DOHH2 (cell line): ENCODE data around the gene MRPS18A.

Source experiments
- H3F3A ChIP-seq: fragments of 200-600 bp; sonication (generic), shearing (Covaris generic); 2 replicates; pipeline ENCODE4 v1.6.0; 2016; ENCODE audit warnings: antibody characterized with exemption, mild to moderate bottlenecking; ENCODE audit not compliant: control insufficient read depth, insufficient read depth
- H3K27ac ChIP-seq: fragments of 200-600 bp; sonication (generic); 2 replicates; pipeline ENCODE4 v1.5.1; 2014; ENCODE audit warnings: low read depth, mild to moderate bottlenecking, low read length, moderate library complexity
- H3K27me3 ChIP-seq: fragments of 200-600 bp; sonication (generic); 2 replicates; pipeline ENCODE4 v1.6.1; 2014; ENCODE audit warnings: mild to moderate bottlenecking, low read length, mixed read lengths; ENCODE audit not compliant: control insufficient read depth
- H3K36me3 ChIP-seq: fragments of 200-600 bp; sonication (generic); 2 replicates; pipeline ENCODE4 v1.6.1; 2014; ENCODE audit warnings: mild to moderate bottlenecking, low read length, moderate library complexity, mixed read lengths; ENCODE audit not compliant: control insufficient read depth
- H3K4me1 ChIP-seq: fragments of 200-600 bp; sonication (generic); 2 replicates; pipeline ENCODE4 v1.6.1; 2014; ENCODE audit warnings: mild to moderate bottlenecking, low read length, mixed read lengths; ENCODE audit not compliant: control insufficient read depth
- H3K4me2 ChIP-seq: fragments of 200-600 bp; sonication (generic); 2 replicates; pipeline ENCODE4 v1.6.0; 2014; ENCODE audit warnings: mild to moderate bottlenecking, low read length, moderate library complexity
- H3K4me3 ChIP-seq: fragments of 200-600 bp; sonication (generic); 2 replicates; pipeline ENCODE4 v1.5.1; 2014; ENCODE audit warnings: mild to moderate bottlenecking, low read length, mixed read lengths
- H3K79me2 ChIP-seq: fragments of 200-600 bp; sonication (generic); 2 replicates; pipeline ENCODE4 v1.6.1; 2014; ENCODE audit warnings: mild to moderate bottlenecking, low read length, mixed read lengths; ENCODE audit not compliant: control insufficient read depth
- H3K9me2 ChIP-seq: fragments of 200-600 bp; sonication (generic); replicated peaks from 2 replicates; pipeline ENCODE4 v1.6.1; 2014; ENCODE audit warnings: mild to moderate bottlenecking, low read length, mixed read lengths; ENCODE audit not compliant: control insufficient read depth
- H3K9me3 ChIP-seq: fragments of 200-600 bp; sonication (generic); 2 replicates; pipeline ENCODE4 v1.6.1; 2014; ENCODE audit warnings: antibody characterized with exemption, low read length, mixed read lengths; ENCODE audit not compliant: control insufficient read depth, insufficient read depth
- H4K20me1 ChIP-seq: fragments of 200-600 bp; sonication (generic); 2 replicates; pipeline ENCODE4 v1.6.0; 2014; ENCODE audit warnings: low read depth, mild to moderate bottlenecking, antibody characterized with exemption, low read length, moderate library complexity; ENCODE audit not compliant: control insufficient read depth, insufficient read depth
- EZH2phosphoT487 ChIP-seq: fragments of 200-600 bp; sonication (generic); IDR thresholded peaks from 2 replicates; pipeline ENCODE4 v1.6.1; 2017; ENCODE audit warnings: borderline replicate concordance, mild to moderate bottlenecking, antibody characterized with exemption, low read length, moderate library complexity, mixed read lengths
- TF ChIP-seq, protein P1 (sequence below): fragments of 200-600 bp; sonication (generic); IDR thresholded peaks from one replicate; pipeline ENCODE4 v1.5.1; 2014; ENCODE audit warnings: antibody characterized with exemption, mild to moderate bottlenecking, low read depth, low read length; ENCODE audit not compliant: poor library complexity, severe bottlenecking

Gene MRPS18A

DNA sequence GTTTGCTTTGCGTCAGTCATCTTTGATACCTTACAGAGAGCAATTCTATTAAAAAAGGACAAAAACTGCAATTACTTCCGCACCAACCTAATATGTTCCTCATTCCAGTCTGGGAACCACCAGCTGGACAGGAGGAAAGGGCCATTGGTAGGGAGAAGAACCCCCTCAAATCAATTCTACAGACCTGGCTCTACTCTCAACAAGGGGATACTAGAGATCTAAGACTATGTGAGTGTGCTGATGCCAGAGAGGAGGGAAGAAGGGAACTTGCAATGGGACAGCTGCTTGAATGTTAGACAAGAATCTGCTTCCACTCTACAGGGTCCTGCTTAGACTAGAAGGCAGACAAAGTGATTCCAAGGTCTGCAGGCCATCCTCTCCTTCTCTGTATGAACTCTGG lies 13.3 kb downstream of the MRPS18A start:
- H3K27me3 ChIP-seq = no peaks in the 10 kb centered on the region
- H3K9me2 ChIP-seq = no peaks in the 10 kb centered on the region
- H3K79me2 ChIP-seq = no peaks in the 10 kb centered on the region
- no peak overlapping the region for H3K4me3 ChIP-seq
- H3K4me2 ChIP-seq = no peak overlapping the region
- H3F3A ChIP-seq = no peaks in the 10 kb centered on the region
- H3K9me3 ChIP-seq = no peaks in the 10 kb centered on the region
- H3K36me3 ChIP-seq = peaks cover 76% of the 10 kb centered on the region
- H3K27ac ChIP-seq = no peak overlapping the region
- no peaks in the 10 kb centered on the region for H4K20me1 ChIP-seq
- no peaks in the 10 kb centered on the region for H3K4me1 ChIP-seq
- TF ChIP-seq, protein P1, sequence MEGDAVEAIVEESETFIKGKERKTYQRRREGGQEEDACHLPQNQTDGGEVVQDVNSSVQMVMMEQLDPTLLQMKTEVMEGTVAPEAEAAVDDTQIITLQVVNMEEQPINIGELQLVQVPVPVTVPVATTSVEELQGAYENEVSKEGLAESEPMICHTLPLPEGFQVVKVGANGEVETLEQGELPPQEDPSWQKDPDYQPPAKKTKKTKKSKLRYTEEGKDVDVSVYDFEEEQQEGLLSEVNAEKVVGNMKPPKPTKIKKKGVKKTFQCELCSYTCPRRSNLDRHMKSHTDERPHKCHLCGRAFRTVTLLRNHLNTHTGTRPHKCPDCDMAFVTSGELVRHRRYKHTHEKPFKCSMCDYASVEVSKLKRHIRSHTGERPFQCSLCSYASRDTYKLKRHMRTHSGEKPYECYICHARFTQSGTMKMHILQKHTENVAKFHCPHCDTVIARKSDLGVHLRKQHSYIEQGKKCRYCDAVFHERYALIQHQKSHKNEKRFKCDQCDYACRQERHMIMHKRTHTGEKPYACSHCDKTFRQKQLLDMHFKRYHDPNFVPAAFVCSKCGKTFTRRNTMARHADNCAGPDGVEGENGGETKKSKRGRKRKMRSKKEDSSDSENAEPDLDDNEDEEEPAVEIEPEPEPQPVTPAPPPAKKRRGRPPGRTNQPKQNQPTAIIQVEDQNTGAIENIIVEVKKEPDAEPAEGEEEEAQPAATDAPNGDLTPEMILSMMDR = no peak
- no peak for TF ChIP-seq EZH2phosphoT487

DNA sequence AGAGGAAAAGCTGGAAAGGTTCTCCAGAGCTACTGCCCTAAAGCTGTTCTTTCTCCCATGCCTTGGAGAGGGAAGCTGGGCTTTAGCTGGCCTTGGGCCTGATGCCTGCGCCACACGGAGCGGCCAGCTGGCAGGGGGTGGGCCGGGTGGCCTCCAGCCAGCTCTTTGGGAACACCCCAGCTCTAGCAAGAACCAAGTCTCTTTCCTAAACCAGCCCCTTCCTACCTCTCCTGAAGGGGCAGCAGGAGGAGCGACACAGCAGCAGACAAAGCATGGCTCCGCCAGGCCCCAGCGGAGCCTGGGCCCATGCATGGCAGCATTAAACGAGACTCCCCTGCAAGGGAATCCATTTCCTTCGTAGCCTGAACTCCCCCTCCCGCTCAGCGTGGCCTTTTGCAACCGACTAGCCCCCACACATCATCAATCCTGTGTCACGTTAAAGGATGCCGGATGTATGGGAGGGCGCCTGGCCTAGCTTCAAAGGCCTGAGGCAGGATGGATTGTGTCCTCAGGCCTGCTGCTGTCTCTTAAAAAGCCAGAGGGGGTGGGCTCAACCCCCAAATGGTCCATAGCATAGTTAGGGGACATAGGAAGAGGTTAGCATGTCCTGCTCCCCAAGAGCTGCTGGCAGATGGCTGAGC lies 14.0 kb downstream of the MRPS18A start:
- Histone ChIP-seq H3K4me3 (no peak overlapping the region), H3F3A (no peaks in the 10 kb centered on the region), H3K9me2 (no peaks in the 10 kb centered on the region), H3K79me2 (no peaks in the 10 kb centered on the region), H3K4me2 (no peak overlapping the region), H3K36me3 (peaks cover 69% of the 10 kb centered on the region), H3K4me1 (peaks cover under 1% of the 10 kb centered on the region; the same call in 1 of the 2 replicates), H3K9me3 (no peaks in the 10 kb centered on the region), H4K20me1 (no peaks in the 10 kb centered on the region), H3K27ac (no peak overlapping the region), H3K27me3 (no peaks in the 10 kb centered on the region)
- TF ChIP-seq, protein P1 = no peak
- no peak for TF ChIP-seq EZH2phosphoT487

DNA sequence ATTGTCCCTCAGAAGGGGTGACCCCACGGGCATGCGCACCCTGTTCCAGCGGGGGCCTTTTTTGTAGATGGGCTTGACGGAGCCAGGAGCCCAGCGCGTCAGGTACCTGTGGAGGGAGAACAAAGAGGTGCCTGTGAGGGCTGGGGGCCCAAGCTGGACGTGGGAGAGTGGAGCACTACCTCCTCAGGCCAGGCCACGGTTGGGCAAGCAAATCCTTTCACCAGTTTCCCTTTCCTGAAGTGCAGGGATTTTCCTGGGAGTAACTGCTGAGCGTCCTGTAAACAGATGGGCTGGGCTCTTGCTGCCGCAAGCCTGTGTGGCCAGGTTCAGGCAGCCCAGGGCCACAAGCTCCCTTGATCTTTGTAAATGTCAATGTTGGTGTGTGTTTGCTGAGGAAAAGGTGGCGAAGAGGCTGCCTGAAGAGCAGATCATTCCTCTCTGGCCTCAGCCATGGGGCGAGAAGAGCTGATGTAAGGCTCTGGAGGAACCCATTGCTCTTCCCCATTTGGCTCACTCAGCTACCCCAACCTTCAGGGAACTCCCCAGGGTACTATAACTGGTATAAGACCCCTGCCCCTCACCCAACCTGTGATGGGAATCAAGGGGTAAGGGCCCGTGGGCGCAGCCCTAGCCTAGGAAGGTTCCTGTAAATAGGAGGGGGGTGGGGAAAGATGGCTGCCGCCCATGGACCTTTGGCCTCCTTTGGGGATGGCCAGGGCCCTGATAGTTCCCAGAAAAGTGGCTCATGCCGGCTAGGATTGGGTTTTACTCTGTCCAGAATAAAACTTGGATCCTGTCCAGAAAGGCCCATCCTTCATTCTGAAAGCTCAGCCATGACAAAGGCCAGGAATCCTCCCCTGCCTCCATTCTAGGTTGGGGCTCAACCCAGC lies 15.5 kb downstream of the MRPS18A start:
- H3K27ac ChIP-seq = no peak overlapping the region
- peaks cover 14% of the 10 kb centered on the region for H3K4me1 ChIP-seq
- no peaks in the 10 kb centered on the region for H3K9me3 ChIP-seq
- H3K36me3 ChIP-seq = peaks cover 54% of the 10 kb centered on the region
- H3K27me3 ChIP-seq = no peaks in the 10 kb centered on the region
- H4K20me1 ChIP-seq = no peaks in the 10 kb centered on the region
- H3K9me2 ChIP-seq = no peaks in the 10 kb centered on the region
- no peaks in the 10 kb centered on the region for H3F3A ChIP-seq
- H3K4me3 ChIP-seq = no peak overlapping the region
- no peaks in the 10 kb centered on the region for H3K79me2 ChIP-seq
- H3K4me2 ChIP-seq = no peak overlapping the region
- TF ChIP-seq EZH2phosphoT487 = no peak
- TF ChIP-seq, protein P1 = no peak
